Activated T-helper 17 cell treated with anti-CD3 and anti-CD28 coated beads, Interleukin-2, amount 50 U/mL, for 72 hours (primary cell): ENCODE measurements around the gene BRF1. TPM values are rescaled to one million over a fixed set of nuclear protein-coding genes. Genes with fewer than 3 reads are reported as not detected.

ENCODE experiments used
- total RNA-seq, 2 donors: library from RNA; stranded (reverse); gene quantifications; one replicate each; pipeline ENCODE4 v1.2.3, GENCODE V29; 2022

BRF1 gene
- total RNA-seq, 2 donors from 2014 or later = 28.6 to 35.1 TPM

Other genes starting within 250 kb of the BRF1 start
- 10 to 100 TPM; 46.5 to 49.5 TPM for gene GPR132, start 235.6 kb downstream of the BRF1 start, total RNA-seq
- 1 to 10 TPM; 2.5 TPM for gene JAG2, start 132.2 kb downstream of the BRF1 start, total RNA-seq
- 10 to 100 TPM; 17.9 to 18.3 TPM for gene NUDT14, start 119.7 kb downstream of the BRF1 start, total RNA-seq
- gene BTBD6, start 52.5 kb downstream of the BRF1 start, total RNA-seq = 10 to 100 TPM; 19.5 to 41.3 TPM
- 10 to 100 TPM; 26.4 to 30.0 TPM for gene PACS2, start 13.7 kb upstream of the BRF1 start, total RNA-seq
- 1 to 10 TPM in 1 of 2 donors, under 1 TPM in 1; 0.95 to 3.7 TPM for gene TEX22, start 97.5 kb upstream of the BRF1 start, total RNA-seq
- 100 to 1,000 TPM in 1 of 2 donors, 10 to 100 TPM in 1; 99.4 to 144 TPM for gene MTA1, start 118.8 kb upstream of the BRF1 start, total RNA-seq
- gene CRIP2, start 173.8 kb upstream of the BRF1 start, total RNA-seq = 1 to 10 TPM in 1 of 2 donors, under 1 TPM in 1; 0.97 to 2.2 TPM
- gene CRIP1, start 185.9 kb upstream of the BRF1 start, total RNA-seq = 100 to 1,000 TPM; 271 to 358 TPM
- gene TEDC1, start 190.2 kb upstream of the BRF1 start, total RNA-seq = 10 to 100 TPM; 23.3 to 39.1 TPM
- gene TMEM121, start 225.6 kb upstream of the BRF1 start, total RNA-seq = 10 to 100 TPM in 1 of 2 donors, 1 to 10 TPM in 1; 2.5 to 12.3 TPM